ENCODE results near the gene PEX10.

PEX10 gene

GRCh38 chr1:2375246-2375922, 37.0 kb downstream of the PEX10 start:
- DNase-seq (ENCODE audit: low read depth in 3 of 3), result no peak

GRCh38 chr1:2374252-2375155, 37.9 kb downstream of the PEX10 start:
- no peak for DNase-seq (ENCODE audit: low read depth in 3 of 3)

- no peak for DNase-seq (ENCODE audit: low read depth in 3 of 3)
Measured at GRCh38 chr1:2373551-2374251, 38.7 kb downstream of the PEX10 start.

GRCh38 chr1:2372551-2373490, 39.5 kb downstream of the PEX10 start:
- DNase-seq (ENCODE audit: low read depth in 3 of 3), result no peak

GRCh38 chr1:2368053-2368744, 44.2 kb downstream of the PEX10 start:
- no peak for DNase-seq (ENCODE audit: low read depth in 3 of 3)

- DNase-seq (ENCODE audit: low read depth in 3 of 3), result no peak
Measured at GRCh38 chr1:2363847-2364513, 48.4 kb downstream of the PEX10 start.

- DNase-seq (ENCODE audit: low read depth in 3 of 3), result no peak
Measured at GRCh38 chr1:2360588-2361364, 51.6 kb downstream of the PEX10 start.

- no peak for DNase-seq (ENCODE audit: low read depth in 3 of 3)
Measured at GRCh38 chr1:2358651-2359640, 53.4 kb downstream of the PEX10 start.

- no peak for DNase-seq (ENCODE audit: low read depth in 3 of 3)
Measured at GRCh38 chr1:2358072-2358471, 54.3 kb downstream of the PEX10 start.

GRCh38 chr1:2356911-2357845, 55.2 kb downstream of the PEX10 start:
- DNase-seq (ENCODE audit: low read depth in 3 of 3), result no peak

GRCh38 chr1:2356401-2356800, 56.0 kb downstream of the PEX10 start:
- no peak for DNase-seq (ENCODE audit: low read depth in 3 of 3)

- no peak for DNase-seq (ENCODE audit: low read depth in 3 of 3)
Measured at GRCh38 chr1:2355373-2356261, 56.7 kb downstream of the PEX10 start.

- DNase-seq (ENCODE audit: low read depth in 3 of 3), result no peak
Measured at GRCh38 chr1:2354511-2355372, 57.6 kb downstream of the PEX10 start.

Data from stimulated activated CD4-positive, alpha-beta T cell treated with anti-CD3 and anti-CD28 coated beads, TNF-alpha, amount 100 ng/mL, for 48 hours (primary cell).